Transverse colon (tissue), 4 donors: Measurements from ENCODE around the gene TEKT2.

Experiments
- POLR2A ChIP-seq: fragments of 450-650 bp; IDR thresholded peaks from one replicate; pipeline ENCODE4 v1.6.1; 2016; ENCODE audit warnings: antibody characterized with exemption, mild to moderate bottlenecking, moderate library complexity
- POLR2AphosphoS5 ChIP-seq, 3 donors: sonication (generic); formaldehyde crosslinking; IDR thresholded peaks; one replicate each; pipeline ENCODE4 v1.6.1; 2016; ENCODE audit warnings: antibody characterized with exemption in 3 of 3
- TF ChIP-seq, protein P1 (sequence below), 5 experiments: fragments of 200-600 bp in 3 of 5; fragments of 450-650 bp in 2 of 5; sonication (generic) in 3 of 5; IDR thresholded peaks; 1 replicate in 2 of 5; 2 replicates in 3 of 5; pipeline ENCODE4 v1.5.1; 2016 to 2017; ENCODE audit warnings: antibody characterized with exemption in 5 of 5, inconsistent platforms in 3 of 5, mild to moderate bottlenecking in 2 of 5, moderate library complexity in 1 of 5

DNA sequence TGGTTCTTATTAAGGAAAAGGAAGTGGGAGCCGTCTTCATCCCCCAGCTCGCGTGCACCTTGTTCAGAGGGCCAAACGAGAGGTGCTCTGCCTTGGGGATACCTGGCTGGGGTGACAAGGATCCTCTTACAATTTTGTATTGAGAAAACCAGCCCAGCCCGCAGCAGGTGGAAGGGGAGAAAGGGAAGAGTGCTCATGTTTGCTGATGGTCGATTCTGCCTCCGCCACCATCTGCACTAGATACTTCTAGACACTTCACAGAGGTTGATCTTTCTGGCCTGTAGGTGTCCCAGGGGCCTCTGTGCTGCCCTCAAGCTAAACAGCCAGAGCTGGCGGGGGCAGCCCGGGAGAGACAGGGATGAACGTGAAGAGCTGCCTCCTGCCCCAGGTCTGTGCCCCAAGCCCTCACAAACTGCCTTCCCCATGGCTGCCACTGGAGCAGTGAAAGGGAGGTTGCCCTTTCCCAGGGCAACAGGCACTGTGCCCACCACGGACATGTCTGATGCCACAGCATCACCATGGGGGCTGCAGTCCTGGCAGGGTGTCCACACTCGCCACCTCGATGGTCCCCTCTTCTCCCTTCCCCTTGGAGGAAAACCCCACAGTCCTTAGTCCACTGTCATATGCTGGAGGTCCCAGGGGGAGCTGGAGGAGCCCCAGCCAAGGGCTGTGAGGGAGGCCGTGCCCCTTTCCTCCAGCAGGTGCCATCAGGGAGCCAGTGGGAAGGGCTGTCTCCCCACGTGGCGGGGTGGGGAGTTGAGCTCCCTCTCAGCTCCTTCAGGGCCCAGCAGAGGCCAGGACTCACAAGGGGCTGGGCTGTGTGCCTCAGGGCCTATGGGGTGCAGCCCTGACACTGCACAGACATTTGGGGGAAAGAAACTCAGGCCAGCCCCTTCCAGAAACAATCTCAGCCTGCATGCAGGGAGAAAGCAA, 12.9 kb downstream of the TEKT2 start:
- TF ChIP-seq, protein P1, sequence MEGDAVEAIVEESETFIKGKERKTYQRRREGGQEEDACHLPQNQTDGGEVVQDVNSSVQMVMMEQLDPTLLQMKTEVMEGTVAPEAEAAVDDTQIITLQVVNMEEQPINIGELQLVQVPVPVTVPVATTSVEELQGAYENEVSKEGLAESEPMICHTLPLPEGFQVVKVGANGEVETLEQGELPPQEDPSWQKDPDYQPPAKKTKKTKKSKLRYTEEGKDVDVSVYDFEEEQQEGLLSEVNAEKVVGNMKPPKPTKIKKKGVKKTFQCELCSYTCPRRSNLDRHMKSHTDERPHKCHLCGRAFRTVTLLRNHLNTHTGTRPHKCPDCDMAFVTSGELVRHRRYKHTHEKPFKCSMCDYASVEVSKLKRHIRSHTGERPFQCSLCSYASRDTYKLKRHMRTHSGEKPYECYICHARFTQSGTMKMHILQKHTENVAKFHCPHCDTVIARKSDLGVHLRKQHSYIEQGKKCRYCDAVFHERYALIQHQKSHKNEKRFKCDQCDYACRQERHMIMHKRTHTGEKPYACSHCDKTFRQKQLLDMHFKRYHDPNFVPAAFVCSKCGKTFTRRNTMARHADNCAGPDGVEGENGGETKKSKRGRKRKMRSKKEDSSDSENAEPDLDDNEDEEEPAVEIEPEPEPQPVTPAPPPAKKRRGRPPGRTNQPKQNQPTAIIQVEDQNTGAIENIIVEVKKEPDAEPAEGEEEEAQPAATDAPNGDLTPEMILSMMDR (IDR thresholded peaks at IDR 0.05): no peak
- TF ChIP-seq POLR2AphosphoS5 (IDR thresholded peaks at IDR 0.05) (no peak), POLR2A (no peak)
